Gastroesophageal sphincter (tissue), 3 donors: ENCODE measurements around the gene LGALS3BP.

Experiments used
- EP300 ChIP-seq: sonication (generic); formaldehyde crosslinking; IDR thresholded peaks from one replicate; pipeline ENCODE4 v1.6.1; 2017; ENCODE audit warnings: antibody characterized with exemption, mild to moderate bottlenecking
- POLR2A ChIP-seq, 2 donors: fragments of 450-650 bp; IDR thresholded peaks; one replicate each; pipeline ENCODE4 v1.6.1; 2017; ENCODE audit warnings: antibody characterized with exemption in 2 of 2, mild to moderate bottlenecking in 2 of 2, moderate library complexity in 1 of 2
- POLR2AphosphoS5 ChIP-seq: sonication (generic); formaldehyde crosslinking; IDR thresholded peaks from one replicate; pipeline ENCODE4 v1.6.1; 2017; ENCODE audit warnings: antibody characterized with exemption
- TF ChIP-seq, protein P1 (sequence below), 4 experiments: fragments of 200-600 bp in 2 of 4; fragments of 450-650 bp in 2 of 4; sonication (generic) in 1 of 4; IDR thresholded peaks; one replicate each; pipeline ENCODE4 v1.5.1; 2017 to 2019; ENCODE audit warnings: antibody characterized with exemption in 4 of 4, mild to moderate bottlenecking in 2 of 4, moderate library complexity in 2 of 4

DNA sequence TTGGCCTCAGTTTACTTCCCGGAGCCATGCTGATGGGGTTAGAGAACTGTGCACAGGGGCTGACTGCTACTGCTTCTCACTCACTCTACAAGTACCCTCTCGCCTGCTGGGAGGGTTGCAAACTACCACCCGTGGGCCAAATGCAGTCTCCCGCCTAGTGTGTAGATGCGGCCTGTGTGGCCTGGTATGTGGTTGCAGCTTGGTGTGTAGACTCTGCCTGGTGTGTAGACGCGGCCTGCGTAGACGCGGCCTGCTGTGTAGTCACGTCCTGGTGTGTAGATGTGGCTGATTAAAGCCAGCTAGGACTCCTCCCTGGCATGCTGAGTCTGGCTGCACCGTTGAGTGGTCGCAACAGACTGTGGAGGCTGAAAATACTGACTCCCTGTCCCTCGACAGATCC is 22.6 kb upstream of the LGALS3BP start:
- TF ChIP-seq, protein P1, sequence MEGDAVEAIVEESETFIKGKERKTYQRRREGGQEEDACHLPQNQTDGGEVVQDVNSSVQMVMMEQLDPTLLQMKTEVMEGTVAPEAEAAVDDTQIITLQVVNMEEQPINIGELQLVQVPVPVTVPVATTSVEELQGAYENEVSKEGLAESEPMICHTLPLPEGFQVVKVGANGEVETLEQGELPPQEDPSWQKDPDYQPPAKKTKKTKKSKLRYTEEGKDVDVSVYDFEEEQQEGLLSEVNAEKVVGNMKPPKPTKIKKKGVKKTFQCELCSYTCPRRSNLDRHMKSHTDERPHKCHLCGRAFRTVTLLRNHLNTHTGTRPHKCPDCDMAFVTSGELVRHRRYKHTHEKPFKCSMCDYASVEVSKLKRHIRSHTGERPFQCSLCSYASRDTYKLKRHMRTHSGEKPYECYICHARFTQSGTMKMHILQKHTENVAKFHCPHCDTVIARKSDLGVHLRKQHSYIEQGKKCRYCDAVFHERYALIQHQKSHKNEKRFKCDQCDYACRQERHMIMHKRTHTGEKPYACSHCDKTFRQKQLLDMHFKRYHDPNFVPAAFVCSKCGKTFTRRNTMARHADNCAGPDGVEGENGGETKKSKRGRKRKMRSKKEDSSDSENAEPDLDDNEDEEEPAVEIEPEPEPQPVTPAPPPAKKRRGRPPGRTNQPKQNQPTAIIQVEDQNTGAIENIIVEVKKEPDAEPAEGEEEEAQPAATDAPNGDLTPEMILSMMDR (IDR thresholded peaks at IDR 0.05), result no peak
- TF ChIP-seq POLR2A (IDR thresholded peaks at IDR 0.05) (no peak), EP300 (no peak), POLR2AphosphoS5 (no peak)
